Measurements from ENCODE around the gene H1-8. TPM values are rescaled to one million over a fixed set of nuclear protein-coding genes. Genes with fewer than 3 reads are reported as not detected.
A peak's percentile ranks its signal among the peaks of the same experiment; 100 is the strongest.
"Not testable (repeated sequence)": the region's sequence is repeated elsewhere in the genome, so short reads cannot be mapped to it uniquely, and the experiment has no call there.

H1-8 gene
- total RNA-seq (not detected), polyA plus RNA-seq (ENCODE audit: insufficient read depth in 1 of 8, insufficient read length in 8 of 8, low replicate concordance in 1 of 8) (not detected)
- long read RNA-seq, donor 1 = 0 reads
- long read RNA-seq, donor 2 = 0 reads
- long read RNA-seq, donor 3 = 0 reads
- long read RNA-seq, donor 4 = 0 reads
- long read RNA-seq, donor 5 = 0 reads
- long read RNA-seq, donor 6 = 0 reads
- long read RNA-seq, donor 7 = 0 reads
- long read RNA-seq, donor 8 = 0 reads
- long read RNA-seq, donor 9 = 0 reads
- long read RNA-seq, donor 10 = 0 reads
- long read RNA-seq, donor 11 = 0 reads

DNA sequence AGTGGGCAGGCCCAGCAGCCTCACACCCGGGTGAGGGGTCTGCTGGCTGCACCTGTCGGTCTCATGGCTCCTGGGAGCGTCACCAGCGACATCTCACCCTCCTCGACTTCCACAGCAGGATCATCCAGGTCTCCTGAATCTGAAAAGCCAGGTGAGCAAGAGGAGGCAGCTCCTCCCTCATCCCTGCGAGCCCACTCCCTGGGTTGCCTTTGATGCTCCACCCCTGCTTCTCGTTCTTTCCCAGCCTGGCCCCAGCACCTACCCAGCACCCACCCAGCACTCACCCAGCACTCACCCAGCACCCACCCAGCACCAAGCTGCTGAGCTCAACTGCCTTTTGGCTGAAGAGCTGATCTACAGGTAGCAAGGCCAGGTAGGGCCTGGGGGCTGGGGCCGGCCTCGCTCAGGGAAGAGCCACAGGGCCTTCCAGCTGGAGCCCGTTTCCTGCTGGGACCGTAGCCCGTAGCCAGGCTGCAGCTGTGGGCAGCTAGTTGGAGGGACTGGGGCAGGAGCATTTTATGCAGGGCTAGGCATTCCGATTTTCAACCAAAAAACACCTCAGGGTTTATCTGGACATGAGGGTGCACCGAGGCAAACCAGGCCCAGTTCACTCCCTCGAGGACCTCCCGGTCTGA, at the start of gene H1-8:
TSS of gene H1-8 (plus strand) at position 20 of the 635 bp plus-strand sequence. CDS start at position 64, 44 bp downstream.
- no peak within 1 kb of the TSS for H3K27ac ChIP-seq (ENCODE audit: low read length)
- H3K4me1 ChIP-seq (ENCODE audit: control insufficient read depth, insufficient read depth, low read length) = peaks cover 11% of the 10 kb centered on the region
- H3K27me3 ChIP-seq (ENCODE audit: control insufficient read depth, insufficient read depth, low read length) = no peaks in the 10 kb centered on the region
- 76% methylated on average over 13 of the region's 16 CpGs for WGBS (ENCODE audit: insufficient coverage)
- H3K4me3 ChIP-seq (ENCODE audit: low read length) = no peak within 1 kb of the TSS
- H3K9me3 ChIP-seq (replicated peaks; ENCODE audit: control insufficient read depth, low read depth, low read length) = no peaks in the 10 kb centered on the region
- no peak for DNase-seq
- H3K36me3 ChIP-seq (ENCODE audit: control insufficient read depth, insufficient read depth, low read length) = no peaks in the 10 kb centered on the region

DNA sequence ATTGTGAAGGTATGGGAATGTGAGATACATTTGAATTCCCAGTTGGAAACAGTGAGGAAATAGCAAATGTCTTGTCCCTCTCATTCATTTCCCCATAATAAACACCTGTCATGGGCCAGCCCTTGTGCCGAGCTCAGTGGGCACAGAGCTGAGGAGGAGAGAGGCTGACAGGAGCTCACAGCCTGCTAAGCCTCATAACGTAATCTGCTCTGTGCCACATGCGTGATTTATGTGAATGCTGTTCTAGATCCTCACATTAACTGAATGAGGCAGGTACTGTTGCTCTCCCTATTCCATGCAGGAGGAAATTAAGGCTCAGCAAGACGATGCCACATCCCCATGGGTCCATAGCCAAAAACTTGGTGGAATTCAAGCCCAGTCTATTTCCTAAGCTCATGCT, 49.8 kb upstream of the H1-8 start:
- no peaks in the 10 kb centered on the region for H3K9me3 ChIP-seq (replicated peaks; ENCODE audit: control insufficient read depth, low read depth, low read length)
- H3K4me3 ChIP-seq (ENCODE audit: low read length) = no peak overlapping the region
- peaks cover 18% of the 10 kb centered on the region for H3K4me1 ChIP-seq (ENCODE audit: control insufficient read depth, insufficient read depth, low read length)
- no peaks in the 10 kb centered on the region for H3K27me3 ChIP-seq (ENCODE audit: control insufficient read depth, insufficient read depth, low read length)
- WGBS (ENCODE audit: insufficient coverage) = 91% methylated on average over 3 of the region's 4 CpGs
- H3K27ac ChIP-seq (ENCODE audit: low read length) = no peak overlapping the region
- no peak for DNase-seq
- peaks cover 58% of the 10 kb centered on the region for H3K36me3 ChIP-seq (ENCODE audit: control insufficient read depth, insufficient read depth, low read length)

GRCh38 chr3:129494499-129494898, 48.5 kb upstream of the H1-8 start:
- peaks cover 60% of the 10 kb centered on the region for H3K36me3 ChIP-seq (ENCODE audit: control insufficient read depth, insufficient read depth, low read length)
- not testable (repeated sequence) for H3K4me3 ChIP-seq (ENCODE audit: low read length); H3K9me3 ChIP-seq (replicated peaks; ENCODE audit: control insufficient read depth, low read depth, low read length); H3K27me3 ChIP-seq (ENCODE audit: control insufficient read depth, insufficient read depth, low read length); DNase-seq
- 79% methylated on average over 2 of the region's 5 CpGs for WGBS (ENCODE audit: insufficient coverage)
- H3K27ac ChIP-seq (ENCODE audit: low read length) = peak overlapping the region; percentile 83
- H3K4me1 ChIP-seq (ENCODE audit: control insufficient read depth, insufficient read depth, low read length) = peaks cover 18% of the 10 kb centered on the region

DNA sequence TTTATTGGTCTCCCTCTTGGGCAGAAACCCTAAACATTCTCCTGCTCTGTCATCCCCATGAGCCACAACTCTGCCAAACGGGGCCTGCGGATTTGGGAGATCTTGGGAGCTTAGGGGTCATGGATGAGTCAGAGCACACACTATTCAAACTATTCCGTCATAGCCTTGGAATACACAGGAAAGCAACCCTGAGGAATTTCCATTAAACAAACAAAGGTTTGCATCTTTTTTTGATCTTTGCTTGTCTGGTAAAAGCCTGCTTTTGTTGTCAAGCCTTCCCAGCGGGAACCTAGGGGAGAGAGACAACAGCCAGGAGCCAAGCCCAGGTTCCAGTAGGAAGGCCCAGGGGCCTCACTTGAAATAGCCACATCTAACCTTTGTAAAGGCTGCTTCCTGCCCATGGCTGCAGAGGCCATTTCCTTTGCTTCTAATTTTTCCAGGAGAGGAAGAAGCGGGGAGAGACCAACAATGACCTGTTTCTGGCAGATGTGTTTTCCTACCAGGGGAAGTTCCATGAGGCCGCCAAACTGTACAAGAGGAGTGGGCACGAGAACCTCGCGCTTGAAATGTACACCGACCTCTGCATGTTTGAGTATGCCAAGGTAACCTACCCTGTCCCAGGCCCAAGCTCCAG, 47.9 kb upstream of the H1-8 start:
- H3K27ac ChIP-seq (ENCODE audit: low read length) = peak overlapping the region; percentile 83
- DNase-seq = peak; percentile 41
- H3K36me3 ChIP-seq (ENCODE audit: control insufficient read depth, insufficient read depth, low read length) = peaks cover 65% of the 10 kb centered on the region
- not testable (repeated sequence) for H3K9me3 ChIP-seq (replicated peaks; ENCODE audit: control insufficient read depth, low read depth, low read length); H3K27me3 ChIP-seq (ENCODE audit: control insufficient read depth, insufficient read depth, low read length); H3K4me3 ChIP-seq (ENCODE audit: low read length)
- 64% methylated on average over 6 of the region's 10 CpGs for WGBS (ENCODE audit: insufficient coverage)
- peaks cover 18% of the 10 kb centered on the region for H3K4me1 ChIP-seq (ENCODE audit: control insufficient read depth, insufficient read depth, low read length)

DNA sequence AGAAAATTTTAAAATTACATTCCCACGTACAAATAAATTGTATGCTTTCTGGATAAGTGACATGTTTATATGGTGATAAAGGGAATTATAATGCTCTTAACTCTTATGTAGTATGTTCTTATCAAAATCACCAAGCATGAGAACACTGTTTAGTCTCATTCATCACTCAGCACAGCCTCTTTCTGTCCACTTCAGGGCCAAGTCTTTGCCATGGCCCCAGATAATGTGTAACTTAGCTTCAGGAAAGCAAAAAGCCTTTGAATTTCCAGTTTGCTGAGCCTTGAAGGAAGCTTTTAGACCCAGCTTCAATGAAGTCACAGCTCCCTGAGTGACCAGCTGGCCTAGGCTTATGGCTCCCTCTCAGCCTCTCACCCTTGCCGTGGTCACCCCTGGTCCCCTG, 45.1 kb upstream of the H1-8 start:
- H3K36me3 ChIP-seq (ENCODE audit: control insufficient read depth, insufficient read depth, low read length) = peaks cover 69% of the 10 kb centered on the region
- H3K9me3 ChIP-seq (replicated peaks; ENCODE audit: control insufficient read depth, low read depth, low read length); H3K27me3 ChIP-seq (ENCODE audit: control insufficient read depth, insufficient read depth, low read length); DNase-seq; H3K4me3 ChIP-seq (ENCODE audit: low read length): not testable (repeated sequence)
- peaks cover 21% of the 10 kb centered on the region for H3K4me1 ChIP-seq (ENCODE audit: control insufficient read depth, insufficient read depth, low read length)
- peak overlapping the region; percentile 29 for H3K27ac ChIP-seq (ENCODE audit: low read length)
- WGBS (ENCODE audit: insufficient coverage) = 100% methylated on average over 1 of the region's 2 CpGs

GRCh38 chr3:129498603-129499488, 44.1 kb upstream of the H1-8 start:
- DNase-seq; H3K9me3 ChIP-seq (replicated peaks; ENCODE audit: control insufficient read depth, low read depth, low read length); H3K27me3 ChIP-seq (ENCODE audit: control insufficient read depth, insufficient read depth, low read length); H3K4me3 ChIP-seq (ENCODE audit: low read length): not testable (repeated sequence)
- Histone ChIP-seq H3K36me3 (ENCODE audit: control insufficient read depth, insufficient read depth, low read length) (peaks cover 66% of the 10 kb centered on the region), H3K4me1 (ENCODE audit: control insufficient read depth, insufficient read depth, low read length) (peaks cover 22% of the 10 kb centered on the region), H3K27ac (ENCODE audit: low read length) (peak overlapping the region; percentile 55)
- 100% methylated on average over 1 of the region's 8 CpGs for WGBS (ENCODE audit: insufficient coverage)

DNA sequence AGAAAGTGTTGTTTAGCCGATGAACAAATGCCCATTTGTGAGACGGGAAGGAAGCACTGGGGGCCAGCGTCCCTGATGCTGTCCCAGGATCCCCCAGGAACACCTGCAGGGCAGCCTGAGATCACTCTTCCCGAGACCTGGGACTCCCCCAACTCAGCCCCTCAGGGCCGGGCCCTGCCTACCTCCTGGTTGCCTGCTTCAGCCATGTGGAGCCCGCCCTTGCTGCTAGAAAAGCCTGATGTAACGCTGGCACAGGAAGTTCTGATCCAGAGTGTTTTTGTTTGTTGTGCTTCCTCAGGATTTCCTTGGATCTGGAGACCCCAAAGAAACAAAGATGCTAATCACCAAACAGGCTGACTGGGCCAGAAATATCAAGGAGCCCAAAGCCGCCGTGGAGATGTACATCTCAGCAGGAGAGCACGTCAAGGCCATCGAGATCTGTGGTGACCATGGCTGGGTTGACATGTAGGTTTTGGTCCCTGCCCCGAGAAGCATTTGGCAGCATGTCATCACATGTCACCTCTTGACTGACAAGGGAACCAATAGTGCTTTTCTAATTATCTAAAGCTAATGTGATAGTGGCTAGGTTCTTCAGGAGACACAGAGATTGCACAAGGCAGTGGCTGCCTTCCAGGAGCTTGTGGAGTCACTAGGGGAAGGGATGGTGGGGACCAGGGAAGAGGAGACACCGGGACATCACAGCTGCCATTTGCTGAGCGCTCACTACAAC, 43.2 kb upstream of the H1-8 start:
- H3K36me3 ChIP-seq (ENCODE audit: control insufficient read depth, insufficient read depth, low read length) = peaks cover 66% of the 10 kb centered on the region
- H3K27ac ChIP-seq (ENCODE audit: low read length) = peak overlapping the region; percentile 76
- H3K4me1 ChIP-seq (ENCODE audit: control insufficient read depth, insufficient read depth, low read length) = peaks cover 20% of the 10 kb centered on the region
- H3K4me3 ChIP-seq (ENCODE audit: low read length); DNase-seq; H3K9me3 ChIP-seq (replicated peaks; ENCODE audit: control insufficient read depth, low read depth, low read length); H3K27me3 ChIP-seq (ENCODE audit: control insufficient read depth, insufficient read depth, low read length): not testable (repeated sequence)
- 91% methylated on average over 4 of the region's 14 CpGs for WGBS (ENCODE audit: insufficient coverage)

DNA sequence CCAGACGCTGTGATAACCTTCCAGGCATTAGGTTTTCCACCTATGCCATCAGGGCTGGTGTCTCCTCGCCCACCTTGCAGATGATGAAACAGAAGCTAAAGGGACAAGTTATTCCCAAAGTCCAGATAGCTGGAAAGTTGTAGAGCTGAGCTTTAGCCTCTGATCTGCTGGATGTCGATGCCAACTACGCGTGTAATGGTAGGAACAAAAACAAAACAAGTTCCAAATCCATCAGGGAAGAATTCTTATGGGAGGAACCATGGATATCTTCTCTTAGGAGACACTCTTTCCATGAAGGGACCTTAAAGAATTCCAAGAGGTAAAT, 42.7 kb upstream of the H1-8 start:
- WGBS (ENCODE audit: insufficient coverage) = 100% methylated on average over 1 of the region's 5 CpGs
- peak overlapping the region; percentile 76 for H3K27ac ChIP-seq (ENCODE audit: low read length)
- no peaks in the 10 kb centered on the region for H3K9me3 ChIP-seq (replicated peaks; ENCODE audit: control insufficient read depth, low read depth, low read length)
- no peak overlapping the region for H3K4me3 ChIP-seq (ENCODE audit: low read length)
- no peak for DNase-seq
- H3K27me3 ChIP-seq (ENCODE audit: control insufficient read depth, insufficient read depth, low read length) = no peaks in the 10 kb centered on the region
- H3K4me1 ChIP-seq (ENCODE audit: control insufficient read depth, insufficient read depth, low read length) = peaks cover 25% of the 10 kb centered on the region
- peaks cover 70% of the 10 kb centered on the region for H3K36me3 ChIP-seq (ENCODE audit: control insufficient read depth, insufficient read depth, low read length)

DNA sequence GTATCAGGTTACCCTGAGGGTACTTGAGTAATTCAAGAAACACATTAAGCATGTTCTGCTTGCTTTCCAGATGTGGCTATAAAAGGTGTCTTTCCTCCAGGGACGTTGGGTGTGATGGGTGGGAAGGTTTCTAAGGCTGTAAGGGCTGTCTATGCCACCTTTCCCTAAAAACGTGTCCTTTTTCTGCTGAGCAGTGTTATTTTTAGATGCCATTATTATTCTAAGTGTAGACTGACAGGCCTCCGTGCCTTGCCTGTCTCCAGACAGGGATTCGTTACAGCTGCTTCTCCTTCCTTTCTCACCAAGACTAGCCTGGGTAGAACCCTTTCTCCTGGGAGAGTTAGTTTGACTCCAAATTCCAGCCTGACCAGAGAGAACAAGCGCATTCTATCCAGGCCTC, 41.3 kb upstream of the H1-8 start:
- Histone ChIP-seq H3K4me3 (ENCODE audit: low read length) (no peak overlapping the region), H3K9me3 (replicated peaks; ENCODE audit: control insufficient read depth, low read depth, low read length) (no peaks in the 10 kb centered on the region), H3K27me3 (ENCODE audit: control insufficient read depth, insufficient read depth, low read length) (no peaks in the 10 kb centered on the region), H3K4me1 (ENCODE audit: control insufficient read depth, insufficient read depth, low read length) (peaks cover 32% of the 10 kb centered on the region), H3K36me3 (ENCODE audit: control insufficient read depth, insufficient read depth, low read length) (peaks cover 76% of the 10 kb centered on the region), H3K27ac (ENCODE audit: low read length) (no peak overlapping the region)
- 88% methylated on average over 1 of the region's 5 CpGs for WGBS (ENCODE audit: insufficient coverage)
- DNase-seq = no peak
